CD14-positive monocyte (primary cell): ENCODE results near the gene COL20A1. TPM values are rescaled to one million over a fixed set of nuclear protein-coding genes. Genes with fewer than 3 reads are reported as not detected.

Experiments
- DNase-seq, 3 donors: peaks; one replicate each; pipeline ENCODE4 v3.0.0-alpha.2; 2011 to 2022
- H2AFZ ChIP-seq: 2 replicates; pipeline ENCODE4 v1.6.0; 2012; ENCODE audit warnings: mild to moderate bottlenecking, low read depth, low read length, inconsistent platforms; ENCODE audit not compliant: insufficient read depth, poor library complexity, severe bottlenecking
- H3K27ac ChIP-seq, 2 donors: 1 replicate in 1 of 2; 2 replicates in 1 of 2; pipeline ENCODE4 v1.5.1; 2012 to 2013; ENCODE audit warnings: low read length in 2 of 2, control low read depth in 1 of 2, inconsistent platforms in 1 of 2, low read depth in 1 of 2, mild to moderate bottlenecking in 1 of 2
- H3K27me3 ChIP-seq, 2 donors: one replicate each; pipeline versions ENCODE4 v1.6.0 to v1.6.1; 2011 to 2013; ENCODE audit warnings: low read length in 2 of 2; ENCODE audit not compliant: control insufficient read depth in 2 of 2, insufficient read depth in 2 of 2
- H3K36me3 ChIP-seq, 2 donors: replicated peaks in 1 of 2; 1 replicate in 1 of 2; 2 replicates in 1 of 2; pipeline versions ENCODE4 v1.5.1 to v1.6.1; 2012 to 2013; ENCODE audit warnings: low read length in 2 of 2, control low read depth in 1 of 2, inconsistent platforms in 1 of 2, mild to moderate bottlenecking in 1 of 2; ENCODE audit not compliant: insufficient read depth in 2 of 2, control insufficient read depth in 1 of 2
- H3K4me1 ChIP-seq, 2 donors: 1 replicate in 1 of 2; 2 replicates in 1 of 2; pipeline versions ENCODE4 v1.5.1 to v1.6.1; 2012 to 2013; ENCODE audit warnings: low read length in 2 of 2, control low read depth in 1 of 2, inconsistent platforms in 1 of 2, mild to moderate bottlenecking in 1 of 2, moderate library complexity in 1 of 2; ENCODE audit not compliant: insufficient read depth in 2 of 2, control insufficient read depth in 1 of 2
- H3K4me2 ChIP-seq: replicated peaks from 2 replicates; pipeline ENCODE3; 2012; ENCODE audit warnings: low read length, moderate library complexity, mild to moderate bottlenecking; ENCODE audit not compliant: poor library complexity, severe bottlenecking; ENCODE audit errors: extremely low read depth
- H3K4me3 ChIP-seq, 3 experiments: fragments of 200-600 bp in 1 of 3; sonication (generic) in 1 of 3; replicated peaks in 1 of 3; 1 replicate in 2 of 3; 2 replicates in 1 of 3; pipeline ENCODE4 v1.5.1; 2011 to 2013; ENCODE audit warnings: low read length in 3 of 3, mild to moderate bottlenecking in 3 of 3, control low read depth in 2 of 3, low read depth in 2 of 3, inconsistent platforms in 1 of 3, moderate library complexity in 1 of 3
- H3K79me2 ChIP-seq: 2 replicates; pipeline ENCODE4 v1.6.0; 2012; ENCODE audit warnings: mild to moderate bottlenecking, control low read depth, inconsistent platforms, low read length, moderate library complexity; ENCODE audit not compliant: insufficient read depth
- H3K9ac ChIP-seq: 2 replicates; pipeline ENCODE4 v1.6.0; 2017; ENCODE audit warnings: low read length, mild to moderate bottlenecking; ENCODE audit not compliant: insufficient read depth, poor library complexity, severe bottlenecking
- H3K9me3 ChIP-seq, 2 donors: replicated peaks in 1 of 2; 1 replicate in 1 of 2; 2 replicates in 1 of 2; pipeline versions ENCODE4 v1.5.1 to v1.6.1; 2012 to 2013; ENCODE audit warnings: low read length in 2 of 2, control low read depth in 1 of 2; ENCODE audit not compliant: control insufficient read depth in 1 of 2, insufficient read depth in 1 of 2
- H4K20me1 ChIP-seq: 2 replicates; pipeline ENCODE4 v1.6.0; 2012; ENCODE audit warnings: mild to moderate bottlenecking, low read length, control low read depth, moderate library complexity; ENCODE audit not compliant: insufficient read depth
- H3K27ac Mint-ChIP-seq, 7 donors: one replicate each; pipeline ENCODE4 v1.8.0; 2020; ENCODE audit warnings: mild to moderate bottlenecking in 7 of 7, mixed read lengths in 7 of 7, moderate library complexity in 6 of 7, inconsistent platforms in 2 of 7
- H3K27me3 Mint-ChIP-seq, 3 donors: one replicate each; pipeline ENCODE4 v1.8.0; 2021 to 2022; ENCODE audit warnings: low read depth in 3 of 3, mild to moderate bottlenecking in 3 of 3, mixed read lengths in 3 of 3, moderate library complexity in 3 of 3, inconsistent platforms in 1 of 3
- H3K36me3 Mint-ChIP-seq, 2 donors: one replicate each; pipeline ENCODE4 v1.8.0; 2020; ENCODE audit warnings: mixed read lengths in 2 of 2, inconsistent platforms in 1 of 2, mild to moderate bottlenecking in 1 of 2
- H3K4me1 Mint-ChIP-seq: one replicate; pipeline ENCODE4 v1.8.0; 2020; ENCODE audit warnings: mild to moderate bottlenecking, mixed read lengths
- H3K4me3 Mint-ChIP-seq, 2 donors: one replicate each; pipeline ENCODE4 v1.8.0; 2020; ENCODE audit warnings: mild to moderate bottlenecking in 2 of 2, mixed read lengths in 2 of 2, moderate library complexity in 1 of 2
- H3K9me3 Mint-ChIP-seq, 7 donors: one replicate each; pipeline ENCODE4 v1.8.0; 2020 to 2022; ENCODE audit warnings: mixed read lengths in 7 of 7, mild to moderate bottlenecking in 6 of 7, moderate library complexity in 6 of 7, inconsistent platforms in 2 of 7
- WGBS: methylation state at CpG from one replicate; pipeline ENCODE4 v1.1.5; 2013; ENCODE audit warnings: missing lambda C conversion rate; ENCODE audit not compliant: insufficient coverage; 5-methylcytosine and 5-hydroxymethylcytosine counted together
- intact Hi-C, 2 donors: fragments of 100-400 bp; cut with micrococcal nuclease; formaldehyde crosslinking; loops; one replicate each; pipeline versions ENCODE4 v1.15.0 to v1.15.1; 2023
- polyA plus RNA-seq, 3 donors: library from polyadenylated mRNA; depleted of rRNA in 1 of 3; unstranded in 2 of 3; stranded (reverse) in 1 of 3; fragments of 300-500 nt in 2 of 3; fragments of >200 nt in 1 of 3; fragmentation: Illumina TruSeq in 2 of 3; gene quantifications; 1 replicate in 2 of 3; 2 replicates in 1 of 3; pipeline ENCODE4 v1.2.3, GENCODE V29; 2012 to 2021
- TF ChIP-seq, protein P1 (sequence below): fragments of 200-600 bp; IDR thresholded peaks from one replicate; pipeline ENCODE4 v1.8.0; 2022; ENCODE audit warnings: antibody characterized with exemption, mild to moderate bottlenecking

COL20A1 gene
- polyA plus RNA-seq, 3 donors, result not detected

DNA sequence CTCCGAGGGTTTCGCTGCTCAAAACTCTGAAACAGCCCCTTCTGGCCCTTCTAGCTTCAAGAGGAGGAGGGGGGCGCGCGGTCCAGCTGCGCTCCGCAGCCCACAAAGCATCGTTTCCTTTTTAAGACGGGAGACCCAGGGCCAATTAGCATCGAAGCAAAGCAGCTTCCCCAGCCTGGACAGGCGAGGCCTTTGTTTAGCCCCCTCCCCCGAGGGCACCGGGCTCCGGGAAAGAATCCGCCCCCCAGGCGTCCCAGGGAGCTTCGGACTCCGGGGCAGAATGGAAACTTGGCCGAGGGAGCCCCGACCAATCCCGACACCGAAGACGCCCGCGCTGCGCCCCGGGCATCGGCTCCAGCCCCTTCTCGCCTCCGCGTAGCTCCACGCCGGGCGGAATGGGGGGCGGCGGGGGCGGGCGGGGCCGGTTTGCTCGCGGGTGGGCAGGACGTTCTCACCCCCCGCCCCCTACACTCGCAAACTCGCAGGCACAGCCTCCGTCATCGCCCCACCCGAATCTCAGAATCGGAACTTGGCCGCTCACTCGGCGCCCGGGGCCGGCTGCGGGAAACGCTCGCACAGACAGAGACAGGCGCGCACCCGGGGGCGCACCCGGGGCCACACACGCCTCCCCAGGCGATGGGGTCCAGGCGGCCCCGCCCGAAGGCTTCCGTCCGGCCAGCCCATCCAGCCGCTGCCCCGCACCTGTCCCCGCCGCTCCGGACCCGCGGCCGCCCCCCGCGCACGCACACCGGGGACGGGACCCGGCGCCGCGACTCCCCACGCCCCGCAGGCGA lies 39.4 kb upstream of the COL20A1 start:
- peaks cover 17 to 46% of the 10 kb centered on the region in 2 donors for H3K27me3 ChIP-seq
- peaks cover 55 to 72% (median 55%) of the 10 kb centered on the region in 3 donors for H3K27me3 Mint-ChIP-seq
- H3K36me3 Mint-ChIP-seq, result no peaks in the 10 kb centered on the region
- no peaks in the 10 kb centered on the region for H3K4me1 Mint-ChIP-seq
- H3K27ac ChIP-seq, result no peak overlapping the region
- H3K9ac ChIP-seq, result no peak overlapping the region
- H3K9me3 Mint-ChIP-seq, result peaks cover 0 to 16% (median 0%) of the 10 kb centered on the region in 7 donors
- WGBS, result under 1% methylated on average over 85 of the region's 89 CpGs
- no peaks in the 10 kb centered on the region for H4K20me1 ChIP-seq
- H3K4me3 Mint-ChIP-seq, result peak overlapping the region in 1 of 2 donors; percentile 82
- peaks cover 0 to 11% of the 10 kb centered on the region in 2 donors for H3K9me3 ChIP-seq
- H3K36me3 ChIP-seq, result no peaks in the 10 kb centered on the region
- no peak for DNase-seq
- intact Hi-C loops, result no loop called here
- no peaks in the 10 kb centered on the region for H3K4me1 ChIP-seq
- H3K4me3 ChIP-seq, result no peak overlapping the region
- no peaks in the 10 kb centered on the region for H3K79me2 ChIP-seq
- no peak overlapping the region for H3K27ac Mint-ChIP-seq
- H3K4me2 ChIP-seq, result no peak overlapping the region
- TF ChIP-seq, protein P1, sequence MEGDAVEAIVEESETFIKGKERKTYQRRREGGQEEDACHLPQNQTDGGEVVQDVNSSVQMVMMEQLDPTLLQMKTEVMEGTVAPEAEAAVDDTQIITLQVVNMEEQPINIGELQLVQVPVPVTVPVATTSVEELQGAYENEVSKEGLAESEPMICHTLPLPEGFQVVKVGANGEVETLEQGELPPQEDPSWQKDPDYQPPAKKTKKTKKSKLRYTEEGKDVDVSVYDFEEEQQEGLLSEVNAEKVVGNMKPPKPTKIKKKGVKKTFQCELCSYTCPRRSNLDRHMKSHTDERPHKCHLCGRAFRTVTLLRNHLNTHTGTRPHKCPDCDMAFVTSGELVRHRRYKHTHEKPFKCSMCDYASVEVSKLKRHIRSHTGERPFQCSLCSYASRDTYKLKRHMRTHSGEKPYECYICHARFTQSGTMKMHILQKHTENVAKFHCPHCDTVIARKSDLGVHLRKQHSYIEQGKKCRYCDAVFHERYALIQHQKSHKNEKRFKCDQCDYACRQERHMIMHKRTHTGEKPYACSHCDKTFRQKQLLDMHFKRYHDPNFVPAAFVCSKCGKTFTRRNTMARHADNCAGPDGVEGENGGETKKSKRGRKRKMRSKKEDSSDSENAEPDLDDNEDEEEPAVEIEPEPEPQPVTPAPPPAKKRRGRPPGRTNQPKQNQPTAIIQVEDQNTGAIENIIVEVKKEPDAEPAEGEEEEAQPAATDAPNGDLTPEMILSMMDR, result no peak
- H2AFZ ChIP-seq, result no peak overlapping the region

GRCh38 chr20:63254232-63254605 lies 38.8 kb upstream of the COL20A1 start, which contains the start of gene NKAIN4:
NKAIN4 (minus strand) TSS chr20:63254463; CDS start chr20:63254450, 13 bp downstream.
- no peak within 1 kb of the TSS for H3K9ac ChIP-seq
- no peak within 1 kb of the TSS for H3K4me2 ChIP-seq
- no peaks in the 10 kb centered on the region for H3K4me1 ChIP-seq
- no peak within 1 kb of the TSS for H2AFZ ChIP-seq
- Mint-ChIP-seq H3K4me1 (no peaks in the 10 kb centered on the region), H3K4me3 (peak within 1 kb of the TSS in 1 of 2 donors; percentile 82), H3K27ac (no peak within 1 kb of the TSS), H3K27me3 (peaks cover 52 to 67% (median 56%) of the 10 kb centered on the region in 3 donors), H3K36me3 (no peaks in the 10 kb centered on the region), H3K9me3 (peaks cover 0 to 16% (median 0%) of the 10 kb centered on the region in 7 donors)
- peaks cover 17 to 46% of the 10 kb centered on the region in 2 donors for H3K27me3 ChIP-seq
- H3K79me2 ChIP-seq, result no peaks in the 10 kb centered on the region
- TF ChIP-seq, protein P1, result no peak
- intact Hi-C loops, result no loop called here
- no peak within 1 kb of the TSS for H3K27ac ChIP-seq
- DNase-seq, result no peak
- H3K4me3 ChIP-seq, result no peak within 1 kb of the TSS
- H4K20me1 ChIP-seq, result no peaks in the 10 kb centered on the region
- no peaks in the 10 kb centered on the region for H3K36me3 ChIP-seq
- WGBS, result 2% methylated on average over 25 of the region's 46 CpGs
- peaks cover 0 to 11% of the 10 kb centered on the region in 2 donors for H3K9me3 ChIP-seq
